T-cell (primary cell): ENCODE data around the gene IQCH. TPM values are rescaled to one million over a fixed set of nuclear protein-coding genes. Genes with fewer than 3 reads are reported as not detected.

Experiments
- ATAC-seq, 4 experiments: fragments of 200-7000 bp in 3 of 4; fragments of 150-1000 bp in 1 of 4; cut with Tn5 transposase; replicated peaks in 1 of 4; 1 replicate in 3 of 4; 2 replicates in 1 of 4; pipeline ENCODE4 v1.10.0; 2021; ENCODE audit warnings: moderate library complexity in 3 of 4, mild to moderate bottlenecking in 2 of 4, moderate number of reproducible peaks in 1 of 4
- CTCF ChIA-PET, 2 donors: fragments of 300-600 bp; sonication (Branson Sonifier 250); formaldehyde crosslinking; loops; one replicate each; lab custom pipeline; 2022; ENCODE audit warnings: antibody characterized with exemption in 2 of 2; lab: Charles Lee
- POLR2A ChIA-PET, 2 donors: fragments of 300-600 bp; sonication (Branson Sonifier 250); formaldehyde crosslinking; loops; one replicate each; lab custom pipeline; 2022; ENCODE audit warnings: antibody characterized with exemption in 2 of 2; lab: Charles Lee
- DNase-seq, 35 experiments: peaks; one replicate each; pipeline versions ENCODE4 v3.0.0 to v3.0.0-alpha.2; 2013 to 2023
- H3K27ac ChIP-seq: one replicate; pipeline ENCODE4 v1.5.1; 2013; ENCODE audit warnings: low read length
- H3K27me3 ChIP-seq, 2 experiments: replicated peaks in 1 of 2; 1 replicate in 1 of 2; 2 replicates in 1 of 2; pipeline versions ENCODE4 v1.6.1 to v1.7.0; 2013; ENCODE audit warnings: low read length in 1 of 2, mixed read lengths in 1 of 2; ENCODE audit not compliant: control insufficient read depth in 2 of 2, insufficient read depth in 2 of 2; ENCODE audit errors: extremely low read depth in 1 of 2
- H3K36me3 ChIP-seq, 2 donors: 1 replicate in 1 of 2; 2 replicates in 1 of 2; pipeline versions ENCODE4 v1.6.1 to v1.7.0; 2013; ENCODE audit warnings: low read length in 1 of 2; ENCODE audit not compliant: control insufficient read depth in 2 of 2, insufficient read depth in 1 of 2; ENCODE audit errors: extremely low read depth in 1 of 2
- H3K4me1 ChIP-seq, 2 experiments: 1 replicate in 1 of 2; 2 replicates in 1 of 2; pipeline versions ENCODE4 v1.6.1 to v1.7.0; 2013; ENCODE audit warnings: low read length in 2 of 2, mixed read lengths in 1 of 2; ENCODE audit not compliant: insufficient read depth in 2 of 2, control insufficient read depth in 1 of 2; ENCODE audit errors: extremely low read depth in 1 of 2
- H3K4me3 ChIP-seq, 2 donors: 1 replicate in 1 of 2; 2 replicates in 1 of 2; pipeline versions ENCODE4 v1.5.1 to v1.7.0; 2013; ENCODE audit warnings: mild to moderate bottlenecking in 2 of 2, low read length in 1 of 2, moderate library complexity in 1 of 2; ENCODE audit not compliant: control insufficient read depth in 1 of 2; ENCODE audit errors: extremely low read depth in 1 of 2
- H3K9me3 ChIP-seq: 2 replicates; pipeline ENCODE4 v1.7.0; 2013
- H3K27ac Mint-ChIP-seq, 2 donors: one replicate each; pipeline ENCODE4 v1.8.0; 2020 to 2021; ENCODE audit warnings: mild to moderate bottlenecking in 2 of 2, mixed read lengths in 2 of 2
- H3K27me3 Mint-ChIP-seq, 2 donors: one replicate each; pipeline ENCODE4 v1.8.0; 2021 to 2022; ENCODE audit warnings: mixed read lengths in 2 of 2
- H3K36me3 Mint-ChIP-seq: one replicate; pipeline ENCODE4 v1.8.0; 2021; ENCODE audit warnings: mixed read lengths
- H3K4me1 Mint-ChIP-seq, 3 donors: one replicate each; pipeline ENCODE4 v1.8.0; 2020 to 2022; ENCODE audit warnings: mixed read lengths in 3 of 3, mild to moderate bottlenecking in 1 of 3
- H3K4me3 Mint-ChIP-seq, 3 donors: one replicate each; pipeline ENCODE4 v1.8.0; 2020 to 2022; ENCODE audit warnings: mild to moderate bottlenecking in 3 of 3, mixed read lengths in 3 of 3, moderate library complexity in 3 of 3
- H3K9me3 Mint-ChIP-seq, 3 donors: one replicate each; pipeline ENCODE4 v1.8.0; 2020 to 2022; ENCODE audit warnings: mixed read lengths in 3 of 3
- WGBS: methylation state at CpG from one replicate; pipeline ENCODE4 v1.1.5; 2013; ENCODE audit warnings: missing lambda C conversion rate; ENCODE audit not compliant: insufficient coverage; 5-methylcytosine and 5-hydroxymethylcytosine counted together
- total RNA-seq, 35 experiments: library from RNA in 6 of 35; stranded (reverse) in 6 of 35; fragments of 120-200 nt in 1 of 35; gene quantifications; one replicate each; pipeline versions ENCODE4 v1.2.1 to v1.2.4 and lab custom pipeline; 2013 to 2026

Gene IQCH
- total RNA-seq, 5 donors from 2014 or later (not counting 1 experiment from before 2014, with no cell fraction given): 0.43 to 2.6 (median 1.3) TPM

DNA sequence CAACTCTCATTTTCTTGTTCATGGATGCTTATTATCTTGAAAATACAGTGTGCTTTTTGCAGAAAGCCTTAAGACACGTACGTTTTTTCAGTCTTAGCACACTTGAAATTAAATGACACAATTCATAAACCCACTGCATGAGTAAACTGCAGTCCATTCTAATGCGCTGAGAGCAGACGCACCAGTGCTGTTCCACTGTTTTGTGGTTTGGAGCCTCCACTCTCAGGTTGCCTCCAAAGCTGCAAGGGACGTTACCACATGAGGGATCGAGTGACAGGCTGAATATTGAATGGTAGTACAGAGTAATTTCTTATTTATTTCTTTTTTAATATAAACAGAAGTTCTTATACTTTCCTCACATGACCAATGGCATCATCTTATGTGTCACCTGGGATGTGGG, 12.3 kb downstream of the IQCH start:
- H3K4me1 ChIP-seq: no peaks in the 10 kb centered on the region
- no peaks in the 10 kb centered on the region for H3K27me3 Mint-ChIP-seq
- CTCF ChIA-PET: no interaction called here
- no peak overlapping the region for H3K27ac Mint-ChIP-seq
- H3K4me1 Mint-ChIP-seq: no peaks in the 10 kb centered on the region
- no peaks in the 10 kb centered on the region for H3K27me3 ChIP-seq
- no peak for DNase-seq
- WGBS: 80% methylated on average over 1 of the region's 6 CpGs
- H3K9me3 Mint-ChIP-seq: no peaks in the 10 kb centered on the region
- no peak for ATAC-seq
- H3K9me3 ChIP-seq: no peaks in the 10 kb centered on the region
- no peaks in the 10 kb centered on the region for H3K36me3 ChIP-seq
- no peak overlapping the region for H3K27ac ChIP-seq
- POLR2A ChIA-PET: no interaction called here
- no peaks in the 10 kb centered on the region for H3K36me3 Mint-ChIP-seq
- H3K4me3 ChIP-seq: no peak overlapping the region
- no peak overlapping the region for H3K4me3 Mint-ChIP-seq

DNA sequence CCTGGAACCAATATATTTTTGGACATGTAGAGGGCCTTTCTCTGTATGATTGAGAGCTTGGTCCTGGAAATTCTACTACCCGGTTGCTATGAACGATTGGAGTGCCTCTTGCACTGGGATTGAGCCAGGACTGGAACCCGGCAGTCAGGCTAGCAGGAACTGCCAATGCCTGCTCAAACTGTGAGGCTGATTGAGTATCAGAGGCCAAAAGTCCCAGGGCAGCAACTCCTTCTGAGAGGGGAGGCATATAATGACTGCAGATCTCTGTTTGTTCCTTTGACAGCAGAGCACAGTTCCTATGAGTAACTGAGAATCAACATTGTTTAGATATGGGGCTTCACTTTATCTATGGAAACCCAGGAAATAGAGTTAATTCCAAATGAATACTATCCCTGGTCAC, 12.9 kb downstream of the IQCH start:
- DNase-seq (no peak), ATAC-seq (no peak)
- Mint-ChIP-seq H3K27ac (no peak overlapping the region), H3K4me1 (no peaks in the 10 kb centered on the region), H3K27me3 (no peaks in the 10 kb centered on the region), H3K36me3 (no peaks in the 10 kb centered on the region), H3K9me3 (peaks cover 0 to 2% (median 1%) of the 10 kb centered on the region in 3 donors), H3K4me3 (no peak overlapping the region)
- Histone ChIP-seq H3K4me3 (no peak overlapping the region), H3K27ac (no peak overlapping the region), H3K9me3 (no peaks in the 10 kb centered on the region), H3K27me3 (no peaks in the 10 kb centered on the region), H3K4me1 (no peaks in the 10 kb centered on the region), H3K36me3 (no peaks in the 10 kb centered on the region)
- ChIA-PET POLR2A (no interaction called here), CTCF (no interaction called here)
- 94% methylated on average over 3 of the region's 3 CpGs for WGBS

DNA sequence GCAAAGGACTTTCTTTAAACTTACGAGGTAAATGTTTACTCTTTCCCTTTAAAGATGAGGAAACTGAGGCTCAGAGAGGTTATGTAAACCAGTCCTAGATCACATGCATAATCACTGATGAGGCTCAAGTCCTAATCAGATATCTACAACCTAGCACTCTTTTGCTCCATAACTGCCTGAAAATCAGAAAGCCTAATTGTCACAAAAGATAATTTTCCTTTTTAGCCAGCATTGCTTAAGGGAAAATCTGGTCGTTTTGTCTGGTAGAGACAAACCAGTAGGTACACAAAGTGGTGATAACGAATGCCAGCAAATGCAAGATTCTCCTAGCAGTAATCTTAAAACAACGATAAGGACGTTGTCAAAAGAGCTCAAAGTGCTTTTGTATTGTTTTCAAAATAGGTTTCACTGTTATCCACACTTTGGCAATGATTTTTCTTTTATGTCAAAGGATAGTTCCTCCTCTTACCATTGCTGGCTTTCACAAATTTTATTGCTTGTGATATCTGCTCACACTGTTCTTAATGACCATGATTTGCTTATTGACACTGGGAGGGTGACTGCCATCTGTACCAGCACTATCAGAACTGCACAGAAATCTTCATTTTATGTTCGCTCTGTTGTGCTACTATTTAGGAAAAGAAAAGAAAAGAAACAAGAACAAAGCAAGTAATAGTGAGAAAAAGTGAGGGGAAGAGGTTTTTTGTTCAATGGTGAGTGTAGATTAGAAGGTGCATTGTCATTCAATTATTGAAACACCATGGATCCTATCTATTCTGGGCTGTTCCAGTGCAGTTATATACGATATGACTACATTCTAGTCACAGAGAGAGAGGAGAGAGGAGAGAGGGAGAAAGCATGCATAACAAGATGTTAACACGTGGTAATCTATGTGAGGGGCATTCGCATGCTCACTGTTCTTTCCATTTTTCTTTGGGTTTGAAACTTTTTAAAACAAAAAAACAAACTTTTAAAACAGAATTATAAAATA, 13.7 kb downstream of the IQCH start:
- WGBS: 89% methylated on average over 3 of the region's 9 CpGs
- no peaks in the 10 kb centered on the region for H3K4me1 ChIP-seq
- H3K36me3 ChIP-seq: no peaks in the 10 kb centered on the region
- DNase-seq: no peak
- no peak overlapping the region for H3K27ac Mint-ChIP-seq
- H3K27me3 ChIP-seq: no peaks in the 10 kb centered on the region
- no peaks in the 10 kb centered on the region for H3K4me1 Mint-ChIP-seq
- H3K9me3 ChIP-seq: no peaks in the 10 kb centered on the region
- POLR2A ChIA-PET: no interaction called here
- H3K4me3 Mint-ChIP-seq: no peak overlapping the region
- H3K27ac ChIP-seq: no peak overlapping the region
- no peak overlapping the region for H3K4me3 ChIP-seq
- H3K9me3 Mint-ChIP-seq: peaks cover 0 to 6% (median 5%) of the 10 kb centered on the region in 3 donors
- no peak for ATAC-seq
- CTCF ChIA-PET: no interaction called here
- no peaks in the 10 kb centered on the region for H3K27me3 Mint-ChIP-seq
- no peaks in the 10 kb centered on the region for H3K36me3 Mint-ChIP-seq

DNA sequence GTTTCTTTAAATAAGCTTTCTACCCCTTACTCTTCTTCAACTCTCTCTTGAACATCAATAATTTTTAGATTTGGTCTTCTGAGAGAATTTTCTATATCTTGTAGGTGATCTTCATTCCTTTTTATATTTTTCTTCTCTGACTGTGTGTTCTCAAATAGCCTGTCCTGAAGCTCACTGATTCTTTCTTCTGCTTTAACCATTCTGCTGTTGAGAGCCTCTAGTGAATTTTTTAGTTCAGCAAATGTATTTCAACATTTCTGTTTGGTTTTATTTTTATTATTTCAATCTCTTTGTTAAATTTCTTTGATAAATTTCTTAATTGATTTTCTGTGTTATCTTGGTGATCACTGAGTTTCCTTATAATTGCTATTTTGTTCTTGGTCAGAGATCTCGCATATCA, 19.6 kb downstream of the IQCH start:
- POLR2A ChIA-PET: no interaction called here
- WGBS: no CpG with 5 or more reads among the region's 1 CpG

DNA sequence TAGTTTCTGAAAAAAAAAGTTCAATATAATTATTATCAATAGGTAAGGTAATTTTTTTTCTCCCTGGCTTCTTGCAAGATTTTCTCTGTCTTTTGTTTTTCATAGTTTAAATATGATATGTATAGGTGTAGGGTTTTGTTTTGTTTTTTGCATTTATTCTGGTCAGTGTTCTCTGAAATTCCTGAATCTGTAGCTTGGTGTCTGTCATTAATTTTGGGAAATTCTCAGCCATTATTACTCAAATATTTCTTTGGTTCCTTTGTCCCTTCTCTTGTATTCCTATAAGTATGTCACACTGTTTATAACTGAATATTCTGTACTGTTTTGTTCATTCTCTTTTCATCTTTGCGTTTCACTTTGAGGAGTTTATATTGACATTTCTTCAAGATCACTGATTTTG, 22.1 kb downstream of the IQCH start:
- ATAC-seq: no peak
- no peak overlapping the region for H3K4me3 ChIP-seq
- ChIA-PET POLR2A (no interaction called here), CTCF (interaction anchor here in 1 of 2 donors (0.6 kb wide), 1 partner anchor 297 kb away, joined by 4 read pairs; no protein-coding TSS in a partner anchor)
- no peaks in the 10 kb centered on the region for H3K36me3 ChIP-seq
- no peak overlapping the region for H3K27ac Mint-ChIP-seq
- H3K9me3 ChIP-seq: no peaks in the 10 kb centered on the region
- no peak for DNase-seq
- H3K27ac ChIP-seq: no peak overlapping the region
- no peaks in the 10 kb centered on the region for H3K27me3 ChIP-seq
- H3K27me3 Mint-ChIP-seq: no peaks in the 10 kb centered on the region
- H3K36me3 Mint-ChIP-seq: peaks cover 8% of the 10 kb centered on the region
- H3K4me3 Mint-ChIP-seq: no peak overlapping the region
- no CpG with 5 or more reads among the region's 1 CpG for WGBS
- H3K9me3 Mint-ChIP-seq: peaks cover 10 to 18% (median 12%) of the 10 kb centered on the region in 3 donors
- H3K4me1 ChIP-seq: no peaks in the 10 kb centered on the region
- H3K4me1 Mint-ChIP-seq: no peaks in the 10 kb centered on the region

More for the DNA sequence above, 19.6 kb downstream of the IQCH start:
- H3K4me1 ChIP-seq: no peaks in the 10 kb centered on the region
- H3K36me3 Mint-ChIP-seq: peaks cover 8% of the 10 kb centered on the region
- CTCF ChIA-PET: no interaction called here
- no peaks in the 10 kb centered on the region for H3K27me3 ChIP-seq
- H3K9me3 Mint-ChIP-seq: peaks cover 10 to 18% (median 12%) of the 10 kb centered on the region in 3 donors
- H3K27ac ChIP-seq: no peak overlapping the region
- H3K4me3 ChIP-seq: no peak overlapping the region
- H3K36me3 ChIP-seq: no peaks in the 10 kb centered on the region
- H3K4me3 Mint-ChIP-seq: no peak overlapping the region
- no peak for ATAC-seq
- H3K27ac Mint-ChIP-seq: no peak overlapping the region
- DNase-seq: no peak
- H3K4me1 Mint-ChIP-seq: no peaks in the 10 kb centered on the region
- no peaks in the 10 kb centered on the region for H3K9me3 ChIP-seq
- H3K27me3 Mint-ChIP-seq: no peaks in the 10 kb centered on the region

DNA sequence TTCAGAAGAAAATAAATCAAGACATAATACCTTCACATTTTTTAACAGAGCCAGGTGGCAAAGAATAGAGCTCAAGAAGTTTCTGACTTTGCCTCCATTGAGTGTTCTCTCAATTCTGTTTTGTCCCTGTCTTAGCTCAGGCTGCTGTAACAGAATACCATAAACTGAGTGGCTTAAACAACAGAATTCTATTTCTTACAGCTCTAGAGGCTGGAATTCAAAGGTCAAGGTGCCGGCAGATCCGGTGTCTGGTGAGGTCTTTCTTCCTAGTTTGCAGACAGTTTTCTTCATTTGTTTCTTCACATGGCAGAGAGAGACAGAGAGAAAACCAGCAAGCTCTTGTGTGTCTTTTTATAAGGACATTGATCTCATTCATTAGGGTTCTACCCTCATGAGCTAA, 25.6 kb downstream of the IQCH start:
- Mint-ChIP-seq H3K4me1 (no peaks in the 10 kb centered on the region), H3K36me3 (no peaks in the 10 kb centered on the region), H3K27me3 (no peaks in the 10 kb centered on the region), H3K4me3 (no peak overlapping the region), H3K9me3 (peaks cover 0 to under 1% (median 0%) of the 10 kb centered on the region in 3 donors), H3K27ac (no peak overlapping the region)
- Histone ChIP-seq H3K27ac (no peak overlapping the region), H3K27me3 (no peaks in the 10 kb centered on the region), H3K36me3 (no peaks in the 10 kb centered on the region), H3K4me3 (no peak overlapping the region), H3K9me3 (no peaks in the 10 kb centered on the region), H3K4me1 (no peaks in the 10 kb centered on the region)
- DNase-seq (no peak), ATAC-seq (no peak)
- POLR2A ChIA-PET: no interaction called here
- CTCF ChIA-PET: no interaction called here
- WGBS: no CpG with 5 or more reads among the region's 2 CpGs
